ENCODE data around the gene SERPIND1. TPM values are rescaled to one million over a fixed set of nuclear protein-coding genes. Genes with fewer than 3 reads are reported as not detected.

Gene SERPIND1
- polyA plus RNA-seq, 3 donors = 2.3 to 4.4 (median 3.8) TPM

Other genes with a start within 250 kb of the SERPIND1 start
- gene PI4KA, start 84.7 kb downstream of the SERPIND1 start, polyA plus RNA-seq (ENCODE audit: insufficient read length in 3 of 3) = 10 to 100 TPM; 56.5 to 58.7 (median 57.4) TPM
- gene SNAP29, start 84.9 kb downstream of the SERPIND1 start, polyA plus RNA-seq (ENCODE audit: insufficient read length in 3 of 3) = 10 to 100 TPM; 34.0 to 34.9 (median 34.6) TPM
- gene CRKL, start 143.3 kb downstream of the SERPIND1 start, polyA plus RNA-seq (ENCODE audit: insufficient read length in 3 of 3) = 10 to 100 TPM; 63.1 to 65.0 (median 64.5) TPM
- under 1 TPM; 0.69 to 0.97 (median 0.76) TPM for gene AIFM3, start 193.1 kb downstream of the SERPIND1 start, polyA plus RNA-seq (ENCODE audit: insufficient read length in 3 of 3)
- 10 to 100 TPM; 35.7 to 42.8 (median 37.3) TPM for gene LZTR1, start 208.2 kb downstream of the SERPIND1 start, polyA plus RNA-seq (ENCODE audit: insufficient read length in 3 of 3)
- gene THAP7, start 228.0 kb downstream of the SERPIND1 start, polyA plus RNA-seq (ENCODE audit: insufficient read length in 3 of 3) = 10 to 100 TPM; 15.4 to 17.2 (median 16.1) TPM
- gene P2RX6, start 241.1 kb downstream of the SERPIND1 start, polyA plus RNA-seq (ENCODE audit: insufficient read length in 3 of 3) = 1 to 10 TPM in 2 of 3 donors, under 1 TPM in 1; 0.89 to 1.4 (median 1.1) TPM

All from right renal cortex interstitium (tissue), 3 donors.